Ishikawa (cell line): ENCODE data around the gene PPP2R5B.

ENCODE experiments used
- CEBPB ChIP-seq: IDR thresholded peaks from 2 replicates; pipeline ENCODE4 v1.6.1; 2012
- CREB1 ChIP-seq: IDR thresholded peaks from 2 replicates; pipeline ENCODE4 v1.6.1; 2012; ENCODE audit warnings: low read depth
- EGR1 ChIP-seq: IDR thresholded peaks from 2 replicates; pipeline ENCODE4 v1.6.1; 2012
- EP300 ChIP-seq: IDR thresholded peaks from 2 replicates; pipeline ENCODE4 v1.6.1; 2012; ENCODE audit warnings: borderline replicate concordance
- FOXM1 ChIP-seq: IDR thresholded peaks from 2 replicates; pipeline ENCODE4 v1.6.1; 2012; ENCODE audit warnings: low read depth, borderline replicate concordance
- MAX ChIP-seq: IDR thresholded peaks from 2 replicates; pipeline ENCODE4 v1.6.1; 2012
- NFIC ChIP-seq: IDR thresholded peaks from 2 replicates; pipeline ENCODE4 v1.6.1; 2012
- RAD21 ChIP-seq: IDR thresholded peaks from 2 replicates; pipeline ENCODE4 v1.6.1; 2012; ENCODE audit warnings: low read depth
- REST ChIP-seq: IDR thresholded peaks from 2 replicates; pipeline ENCODE4 v1.6.1; 2012; ENCODE audit warnings: low read depth, mild to moderate bottlenecking
- TAF1 ChIP-seq: IDR thresholded peaks from 2 replicates; pipeline ENCODE4 v1.6.1; 2012; ENCODE audit warnings: low read depth, mild to moderate bottlenecking
- TCF12 ChIP-seq: IDR thresholded peaks from 2 replicates; pipeline ENCODE4 v1.6.1; 2012; ENCODE audit warnings: low read depth
- TEAD4 ChIP-seq: IDR thresholded peaks from 2 replicates; pipeline ENCODE4 v1.6.1; 2012
- USF1 ChIP-seq: IDR thresholded peaks from 2 replicates; pipeline ENCODE4 v1.6.1; 2012
- YY1 ChIP-seq: IDR thresholded peaks from 2 replicates; pipeline ENCODE4 v1.6.1; 2012; ENCODE audit warnings: low read depth
- ZBTB7A ChIP-seq: IDR thresholded peaks from 2 replicates; pipeline ENCODE4 v1.6.1; 2012; ENCODE audit warnings: low read depth

The PPP2R5B gene

GRCh38 chr11:64947208-64947814, 22.8 kb downstream of the PPP2R5B start:
- TF ChIP-seq CEBPB = no peak
- no peak for TF ChIP-seq TEAD4
- no peak for TF ChIP-seq EP300
- TF ChIP-seq REST = no peak
- no peak for TF ChIP-seq USF1
- no peak for TF ChIP-seq TCF12
- TF ChIP-seq EGR1 = no peak
- TF ChIP-seq FOXM1 = no peak
- TF ChIP-seq ZBTB7A = no peak
- TF ChIP-seq TAF1 = no peak
- no peak for TF ChIP-seq YY1
- TF ChIP-seq RAD21 = no peak
- TF ChIP-seq MAX = no peak
- TF ChIP-seq NFIC = no peak

- TF ChIP-seq EP300 (no peak), ZBTB7A (no peak), YY1 (no peak), TAF1 (no peak), TCF12 (no peak), NFIC (no peak)
These were observed 27.0 kb downstream of the PPP2R5B start for GRCh38 chr11:64951529-64951928.

GRCh38 chr11:64954201-64954600, 29.7 kb downstream of the PPP2R5B start:
- TF ChIP-seq TAF1 = no peak
- TF ChIP-seq MAX = no peak
- no peak for TF ChIP-seq NFIC
- TF ChIP-seq TEAD4 = no peak
- TF ChIP-seq USF1 = no peak
- TF ChIP-seq EGR1 = no peak
- TF ChIP-seq EP300 = no peak
- TF ChIP-seq FOXM1 = no peak
- no peak for TF ChIP-seq ZBTB7A
- TF ChIP-seq YY1 = no peak
- no peak for TF ChIP-seq TCF12
- TF ChIP-seq CREB1 = no peak
- no peak for TF ChIP-seq RAD21
- no peak for TF ChIP-seq CEBPB
- no peak for TF ChIP-seq REST

GRCh38 chr11:64959498-64959897, 35.0 kb downstream of the PPP2R5B start:
- TF ChIP-seq ZBTB7A = no peak
- no peak for TF ChIP-seq YY1
- TF ChIP-seq REST = no peak
- TF ChIP-seq FOXM1 = no peak
- no peak for TF ChIP-seq TAF1
- TF ChIP-seq TCF12 = no peak
- TF ChIP-seq EGR1 = no peak
- no peak for TF ChIP-seq CEBPB
- no peak for TF ChIP-seq RAD21
- no peak for TF ChIP-seq NFIC
- no peak for TF ChIP-seq EP300
- no peak for TF ChIP-seq USF1
- TF ChIP-seq MAX = no peak
- no peak for TF ChIP-seq CREB1
- TF ChIP-seq TEAD4 = no peak
